Measurements from ENCODE around the gene DSCAM. TPM values are rescaled to one million over a fixed set of nuclear protein-coding genes. Genes with fewer than 3 reads are reported as not detected.

The DSCAM gene
- total and polyA plus RNA-seq, 2 donors (not counting 3 experiments of a cell fraction or from before 2014, with no cell fraction given) = not detected

- dilution Hi-C loops (cut with MboI; ENCODE audit: extremely low pct_ligation_motif_present, low sequenced_read_pairs) = no loop called here
- no peaks in the 10 kb centered on the region for H3K79me2 ChIP-seq (ENCODE audit: control insufficient read depth, insufficient read depth, low read length)
- no peak overlapping the region for H3K27ac ChIP-seq (ENCODE audit: insufficient read depth, low read depth, low read length)
- no peaks in the 10 kb centered on the region for H3K27me3 ChIP-seq (ENCODE audit: control insufficient read depth in 2 of 2, insufficient read depth in 2 of 2, low read length in 2 of 2)
- no peak overlapping the region for H3K4me3 ChIP-seq (replicated peaks in 1 of 3; ENCODE audit: insufficient read depth in 1 of 3, low read depth in 1 of 3, low read length in 3 of 3)
- TF ChIP-seq MYC (IDR thresholded peaks at IDR 0.05; ENCODE audit: low read depth, low read length) (no peak), EZH2 (IDR thresholded peaks at IDR 0.05; ENCODE audit: borderline replicate concordance, low read depth, low read length, severe bottlenecking) (no peak), POLR2AphosphoS5 (IDR thresholded peaks at IDR 0.05; ENCODE audit: insufficient read depth, low read depth, low read length) (no peak), JUN (IDR thresholded peaks at IDR 0.05; ENCODE audit: borderline replicate concordance, insufficient read depth, insufficient read length, low read depth) (no peak), FOS (IDR thresholded peaks at IDR 0.05; ENCODE audit: borderline replicate concordance, insufficient read depth, low read length) (no peak), GATA2 (IDR thresholded peaks at IDR 0.05; ENCODE audit: insufficient read depth, insufficient read length, low read depth, low read length) (no peak), POLR2A (IDR thresholded peaks at IDR 0.05; ENCODE audit: low read depth, low read length) (no peak)
- TF ChIP-seq, protein P1, sequence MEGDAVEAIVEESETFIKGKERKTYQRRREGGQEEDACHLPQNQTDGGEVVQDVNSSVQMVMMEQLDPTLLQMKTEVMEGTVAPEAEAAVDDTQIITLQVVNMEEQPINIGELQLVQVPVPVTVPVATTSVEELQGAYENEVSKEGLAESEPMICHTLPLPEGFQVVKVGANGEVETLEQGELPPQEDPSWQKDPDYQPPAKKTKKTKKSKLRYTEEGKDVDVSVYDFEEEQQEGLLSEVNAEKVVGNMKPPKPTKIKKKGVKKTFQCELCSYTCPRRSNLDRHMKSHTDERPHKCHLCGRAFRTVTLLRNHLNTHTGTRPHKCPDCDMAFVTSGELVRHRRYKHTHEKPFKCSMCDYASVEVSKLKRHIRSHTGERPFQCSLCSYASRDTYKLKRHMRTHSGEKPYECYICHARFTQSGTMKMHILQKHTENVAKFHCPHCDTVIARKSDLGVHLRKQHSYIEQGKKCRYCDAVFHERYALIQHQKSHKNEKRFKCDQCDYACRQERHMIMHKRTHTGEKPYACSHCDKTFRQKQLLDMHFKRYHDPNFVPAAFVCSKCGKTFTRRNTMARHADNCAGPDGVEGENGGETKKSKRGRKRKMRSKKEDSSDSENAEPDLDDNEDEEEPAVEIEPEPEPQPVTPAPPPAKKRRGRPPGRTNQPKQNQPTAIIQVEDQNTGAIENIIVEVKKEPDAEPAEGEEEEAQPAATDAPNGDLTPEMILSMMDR (IDR thresholded peaks at IDR 0.05; ENCODE audit: extremely low read depth in 1 of 2, insufficient read depth in 1 of 2, low read depth in 1 of 2, low read length in 2 of 2) = no peak
- TF ChIP-seq, protein P2, sequence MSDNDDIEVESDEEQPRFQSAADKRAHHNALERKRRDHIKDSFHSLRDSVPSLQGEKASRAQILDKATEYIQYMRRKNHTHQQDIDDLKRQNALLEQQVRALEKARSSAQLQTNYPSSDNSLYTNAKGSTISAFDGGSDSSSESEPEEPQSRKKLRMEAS (IDR thresholded peaks at IDR 0.05; ENCODE audit: insufficient read depth, insufficient read length) = no peak
- no peak overlapping the region for H3K4me2 ChIP-seq (ENCODE audit: insufficient read depth, low read length)
- no peaks in the 10 kb centered on the region for H4K20me1 ChIP-seq (replicated peaks; ENCODE audit: control insufficient read depth, extremely low read depth, insufficient read depth, low read length)
- ChIA-PET CTCF (no interaction called here), POLR2A (no interaction called here)
- intact Hi-C loops (cut with micrococcal nuclease) = no loop called here
- no TSS peak for BruUV-seq (replicated peaks)
- H3K9me3 ChIP-seq (replicated peaks; ENCODE audit: control insufficient read depth, insufficient read depth, low read length) = peaks cover 6% of the 10 kb centered on the region
- no peak overlapping the region for H3K9ac ChIP-seq (replicated peaks; ENCODE audit: extremely low read depth, insufficient read depth, low read length)
- no peaks in the 10 kb centered on the region for H3K4me1 ChIP-seq (ENCODE audit: control insufficient read depth, extremely low read depth, insufficient read depth, low read length)
- no peak overlapping the region for H2AFZ ChIP-seq (ENCODE audit: low read depth, low read length)
- FAIRE-seq (no peak), DNase-seq (ENCODE audit: low read depth, low spot score) (no peak)
- H3K9me1 ChIP-seq (replicated peaks; ENCODE audit: control insufficient read depth, extremely low read depth, insufficient read depth, low read length) = no peaks in the 10 kb centered on the region
- H3K36me3 ChIP-seq (ENCODE audit: control insufficient read depth in 2 of 2, extremely low read depth in 1 of 2, insufficient read depth in 2 of 2, low read length in 2 of 2) = no peaks in the 10 kb centered on the region
Observed at GRCh38 chr21:40675017-40675416, 171.9 kb downstream of the DSCAM start.
